ENCODE measurements around the gene SORCS2.

The SORCS2 gene

GRCh38 chr4:7662507-7662846 is 470.1 kb downstream of the SORCS2 start:
- no peak for DNase-seq

- DNase-seq: no peak
Measured at GRCh38 chr4:7663075-7663541, 470.8 kb downstream of the SORCS2 start.

- no peak for DNase-seq
Measured at GRCh38 chr4:7664106-7664505, 471.8 kb downstream of the SORCS2 start.

GRCh38 chr4:7665321-7665720 is 473.0 kb downstream of the SORCS2 start:
- no peak for DNase-seq

GRCh38 chr4:7666011-7666410 is 473.7 kb downstream of the SORCS2 start:
- no peak for DNase-seq

GRCh38 chr4:7666744-7667143 is 474.4 kb downstream of the SORCS2 start:
- no peak for DNase-seq

GRCh38 chr4:7668271-7668670 is 475.9 kb downstream of the SORCS2 start:
- no peak for DNase-seq

GRCh38 chr4:7668826-7669225 is 476.5 kb downstream of the SORCS2 start:
- no peak for DNase-seq

GRCh38 chr4:7672601-7673000 is 480.3 kb downstream of the SORCS2 start:
- DNase-seq: no peak

GRCh38 chr4:7673121-7673520 is 480.8 kb downstream of the SORCS2 start:
- DNase-seq: no peak

GRCh38 chr4:7674706-7675105 is 482.4 kb downstream of the SORCS2 start:
- no peak for DNase-seq

- DNase-seq: no peak
Measured at GRCh38 chr4:7675136-7675535, 482.8 kb downstream of the SORCS2 start.

GRCh38 chr4:7675612-7676320 is 483.4 kb downstream of the SORCS2 start:
- no peak for DNase-seq

GRCh38 chr4:7676398-7676922 is 484.1 kb downstream of the SORCS2 start:
- DNase-seq: no peak

- DNase-seq: no peak
Measured at GRCh38 chr4:7677086-7677485, 484.7 kb downstream of the SORCS2 start.

GRCh38 chr4:7677799-7678301 is 485.5 kb downstream of the SORCS2 start:
- no peak for DNase-seq

GRCh38 chr4:7678318-7678852 is 486.0 kb downstream of the SORCS2 start:
- no peak for DNase-seq

- no peak for DNase-seq
Measured at GRCh38 chr4:7679406-7680040, 487.2 kb downstream of the SORCS2 start.

- DNase-seq: no peak
Measured at GRCh38 chr4:7680106-7680505, 487.8 kb downstream of the SORCS2 start.

- DNase-seq: no peak
Measured at GRCh38 chr4:7680731-7681130, 488.4 kb downstream of the SORCS2 start.

- no peak for DNase-seq
Measured at GRCh38 chr4:7683126-7683703, 490.9 kb downstream of the SORCS2 start.

GRCh38 chr4:7684294-7684693 is 492.0 kb downstream of the SORCS2 start:
- no peak for DNase-seq

GRCh38 chr4:7686070-7686870 is 493.9 kb downstream of the SORCS2 start:
- no peak for DNase-seq

Measured in activated CD4-positive, alpha-beta T cell treated with anti-CD3 and anti-CD28 coated beads for 4 hours (primary cell).